Endometrium (tissue), 2 donors: ENCODE results near the gene CRTAC1.

ENCODE experiments used
- FAIRE-seq: peaks from 2 replicates; lab custom pipeline; 2012; peaks lifted over from hg19 to GRCh38; lab: Jason Lieb, UNC
- donor health status: control.
- donor health status: control.

Gene CRTAC1

DNA sequence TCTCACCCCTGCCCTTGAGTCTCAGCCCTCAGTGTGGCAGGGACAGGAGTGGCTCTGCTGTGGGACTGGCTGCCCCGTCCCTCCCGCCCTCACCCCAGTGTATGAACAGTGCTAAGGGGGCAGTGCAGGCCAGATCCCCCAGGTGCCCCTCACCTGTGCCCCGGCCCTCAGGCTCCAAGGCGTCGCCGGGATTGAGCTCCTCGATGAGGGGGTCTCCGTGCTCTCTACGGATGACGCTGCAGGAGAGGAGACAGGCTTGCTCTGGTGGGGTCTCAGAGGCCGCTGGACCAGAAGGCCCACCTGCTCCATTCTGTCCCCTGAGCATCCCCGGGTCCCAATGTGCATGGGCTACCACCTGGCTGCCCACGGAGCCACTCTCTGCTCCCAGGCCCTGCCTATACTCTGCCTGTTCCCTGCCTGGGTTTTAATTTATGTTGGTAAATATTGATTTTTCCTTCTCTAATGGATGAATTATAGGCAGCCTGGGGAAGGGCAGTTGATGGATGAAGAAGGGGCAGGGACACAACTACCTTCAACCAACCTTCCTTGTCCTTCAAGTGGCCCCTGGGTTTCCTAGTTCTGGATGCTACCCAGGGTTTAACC is 133.6 kb downstream of the CRTAC1 start:
- no peak for FAIRE-seq

DNA sequence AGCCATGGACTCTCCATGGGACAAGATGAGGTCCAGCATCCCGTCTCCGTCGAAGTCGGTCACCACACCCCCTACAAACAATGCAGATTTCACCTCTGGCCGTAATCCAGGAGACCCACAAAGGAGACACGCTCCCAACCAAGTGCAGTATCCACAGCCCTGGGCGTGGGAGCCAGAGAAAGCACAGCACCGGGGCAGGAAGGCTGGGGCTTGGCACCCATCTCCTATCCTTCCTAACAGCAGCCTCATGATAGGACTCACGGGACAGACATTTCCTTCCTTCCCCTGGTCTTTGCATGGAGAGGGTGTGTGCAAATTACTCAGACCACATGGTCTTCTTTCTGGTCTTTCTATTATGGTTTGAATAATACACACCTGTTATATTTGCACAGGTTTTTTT is 134.5 kb downstream of the CRTAC1 start:
- no peak for FAIRE-seq

DNA sequence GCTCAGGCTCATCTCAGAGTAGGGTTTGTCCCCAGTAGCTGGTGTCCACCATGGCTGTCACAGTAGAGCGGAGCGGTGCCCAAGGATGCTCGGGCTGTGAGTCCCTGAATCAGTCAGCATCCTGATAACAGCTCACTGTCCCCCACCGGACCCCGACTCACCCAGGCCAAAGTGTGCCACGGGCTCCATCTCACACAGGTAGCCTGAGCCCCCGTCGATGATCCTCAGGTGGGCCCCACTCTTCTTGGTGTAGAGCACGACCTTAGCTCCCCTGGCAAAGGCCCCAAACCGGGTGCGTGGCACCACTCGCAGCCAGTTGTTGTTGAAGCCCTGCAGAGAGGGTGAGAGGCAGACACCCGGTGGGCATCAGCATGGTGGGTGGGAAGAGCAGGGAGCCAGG is 135.3 kb downstream of the CRTAC1 start:
- no peak for FAIRE-seq

DNA sequence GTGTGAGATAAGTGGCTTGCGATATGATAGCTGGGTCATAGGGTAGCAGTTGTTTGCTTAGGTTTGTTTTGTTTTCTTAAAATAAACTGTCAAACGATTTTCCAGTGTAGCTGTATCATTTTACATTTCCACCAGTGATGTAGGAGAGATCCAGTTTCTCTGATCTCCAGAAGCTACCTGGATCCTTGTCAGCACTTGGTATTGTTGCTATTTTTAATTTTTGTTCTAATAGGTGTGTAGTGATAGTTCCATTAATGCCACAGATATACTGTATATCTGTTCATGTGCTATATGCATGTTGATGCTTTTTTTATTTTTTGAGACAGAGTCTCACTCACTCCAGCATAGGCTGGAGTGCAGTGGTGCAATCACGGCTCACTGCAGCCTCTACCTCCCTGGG is 136.3 kb downstream of the CRTAC1 start:
- no peak for FAIRE-seq

DNA sequence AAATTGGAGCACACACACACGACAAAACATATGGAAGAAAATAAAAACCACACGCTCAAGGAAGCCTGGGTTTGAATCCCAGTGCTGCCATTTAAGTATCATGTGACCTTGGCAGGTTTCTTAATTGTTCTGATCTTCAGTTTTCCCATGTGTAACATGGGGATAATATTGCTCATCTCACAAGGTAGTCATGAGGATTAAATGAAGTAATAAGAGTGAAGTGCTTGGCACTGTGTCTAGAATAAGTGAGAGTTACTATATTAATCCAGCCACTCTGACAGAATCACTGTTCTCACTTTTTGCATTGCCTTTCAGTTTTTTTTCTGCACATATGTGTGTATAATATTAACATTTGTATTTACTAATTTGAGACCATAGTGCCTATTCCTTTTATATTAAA is 137.5 kb downstream of the CRTAC1 start:
- FAIRE-seq, result no peak

DNA sequence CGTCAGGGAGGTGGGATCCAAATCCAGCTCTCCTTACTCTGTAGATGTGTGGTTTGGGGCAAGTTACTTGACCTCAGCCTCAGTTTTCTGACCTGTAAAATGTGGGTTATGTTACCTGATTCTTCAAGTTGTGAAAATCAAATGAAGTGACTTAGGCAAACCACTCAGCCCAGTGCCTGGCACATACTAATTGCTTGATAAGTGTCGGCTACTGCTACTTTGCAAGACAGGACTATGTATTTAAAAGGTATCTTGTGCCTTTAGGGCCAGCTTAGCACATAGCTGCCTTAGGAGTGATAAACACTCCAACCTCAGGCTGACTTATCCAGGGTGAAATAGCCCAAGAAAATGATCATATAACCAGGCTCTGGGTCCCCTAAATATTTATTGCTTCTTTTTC is 137.9 kb downstream of the CRTAC1 start:
- FAIRE-seq, result no peak

DNA sequence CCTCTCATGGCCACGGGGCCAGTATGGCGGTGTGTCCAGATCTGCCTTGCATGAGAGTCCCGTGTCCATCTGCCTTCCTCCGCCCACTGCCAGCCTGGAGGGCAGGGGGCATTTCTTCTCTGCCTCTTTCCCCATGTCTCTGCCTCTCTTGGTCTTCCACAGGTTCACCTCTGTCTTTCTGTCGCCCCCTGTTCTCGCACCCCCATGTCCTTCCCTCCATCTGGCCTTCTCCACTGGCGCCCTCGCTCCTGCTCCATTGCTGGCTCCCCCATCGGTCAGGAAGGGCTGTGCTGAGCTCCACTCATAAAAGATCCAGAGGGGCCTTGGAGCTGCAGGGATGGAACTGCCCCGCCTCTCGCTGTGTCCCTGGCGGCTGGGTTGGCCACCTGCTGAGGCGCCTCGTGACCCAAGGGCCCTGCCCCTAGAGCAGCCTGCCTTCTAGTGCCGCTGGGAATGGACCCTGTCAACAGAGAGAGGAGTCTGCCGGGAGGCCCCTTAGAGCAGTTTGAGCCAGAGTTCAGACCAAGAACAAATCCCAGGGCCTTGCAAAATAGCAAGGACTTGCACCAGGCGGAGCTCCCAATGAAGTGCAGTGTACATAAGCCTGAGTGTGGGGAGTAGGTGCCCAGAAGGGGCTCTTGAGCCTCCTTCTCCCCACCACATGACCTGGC is 138.8 kb downstream of the CRTAC1 start:
- FAIRE-seq, result no peak

DNA sequence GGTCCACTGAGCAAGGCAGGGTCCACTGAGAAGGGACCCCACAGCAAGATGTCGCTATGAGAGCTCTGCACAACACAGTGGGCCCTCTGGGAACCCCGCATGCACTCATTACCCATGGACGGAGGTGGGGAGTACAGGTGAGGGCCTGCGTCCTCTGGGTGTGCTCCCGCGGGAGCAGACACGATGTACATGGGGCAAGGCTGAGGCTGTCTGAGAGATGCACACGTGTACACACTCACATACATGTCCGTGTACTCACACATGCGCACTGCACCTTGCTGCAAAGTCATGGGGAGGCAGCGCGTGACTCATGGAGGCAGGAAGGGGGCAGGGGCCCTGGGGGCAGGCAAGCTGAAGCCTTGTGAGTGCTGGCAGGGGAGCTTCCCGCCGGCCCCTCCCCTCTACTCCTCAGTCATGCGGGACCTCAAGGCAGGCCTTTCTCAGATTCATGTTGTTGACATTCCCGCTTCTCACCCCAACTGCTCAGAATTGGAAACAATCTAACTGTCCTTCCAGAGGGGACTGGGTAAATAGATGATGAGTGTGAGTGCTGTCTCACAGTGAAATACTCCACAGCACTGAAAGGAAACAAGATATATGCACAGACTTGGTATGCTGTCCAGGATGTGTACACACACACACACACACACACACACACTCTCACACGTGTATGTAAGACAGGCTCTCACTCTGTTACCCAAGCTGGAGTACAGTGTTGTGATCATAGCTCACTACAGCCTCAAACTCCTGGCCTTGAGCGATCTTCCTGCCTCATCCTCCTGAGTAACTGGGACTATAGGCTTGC is 140.8 kb downstream of the CRTAC1 start:
- no peak for FAIRE-seq

DNA sequence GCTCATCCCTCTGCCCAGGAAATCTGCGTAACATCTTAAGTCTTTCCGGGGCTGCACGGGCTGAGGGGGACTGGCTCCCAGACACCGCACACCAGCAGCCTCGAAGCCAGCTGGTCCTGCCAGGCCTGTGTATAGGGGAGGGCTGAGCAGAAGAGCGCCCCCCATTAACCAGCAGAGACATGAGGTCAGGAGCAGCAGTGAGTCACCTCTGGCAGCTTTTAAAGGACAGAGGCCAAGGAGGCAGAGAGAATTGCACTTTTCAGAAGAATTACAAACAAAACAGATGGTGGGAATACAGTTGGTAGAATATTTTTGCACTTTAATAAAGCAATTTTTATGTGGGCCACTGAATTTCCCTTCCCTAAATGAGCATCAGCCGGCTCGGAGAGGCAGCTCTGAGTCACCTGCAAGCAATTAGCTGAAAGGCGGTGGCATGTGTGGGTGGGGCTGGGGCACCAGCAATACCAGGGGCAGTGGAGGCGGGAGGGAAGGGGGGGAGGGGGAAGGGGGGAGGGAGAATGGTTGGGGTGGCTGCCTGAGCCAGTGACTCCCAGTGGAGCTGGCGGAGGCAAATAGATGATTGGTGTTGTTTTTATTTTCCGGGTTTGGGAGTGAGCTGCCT is 141.7 kb downstream of the CRTAC1 start:
- FAIRE-seq, result no peak

DNA sequence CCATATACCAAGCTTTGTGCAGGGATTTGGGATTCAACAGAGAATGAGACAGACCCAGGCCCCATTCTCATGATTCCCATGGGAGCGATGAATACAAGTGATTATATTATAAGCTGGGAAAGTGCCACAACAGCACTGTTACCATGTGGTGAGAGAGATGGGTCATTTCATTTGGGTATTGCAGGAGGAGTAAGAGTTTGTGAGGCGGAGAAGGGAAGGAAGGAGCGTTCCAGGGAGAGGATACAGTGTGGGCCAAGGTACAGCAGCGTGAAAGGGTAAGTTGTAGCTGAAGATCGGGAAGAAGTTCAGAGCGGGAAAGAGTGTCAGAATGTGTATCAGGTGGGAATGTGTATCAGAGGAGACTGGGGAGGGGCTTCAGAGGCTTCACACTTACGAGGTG is 142.3 kb downstream of the CRTAC1 start:
- no peak for FAIRE-seq

DNA sequence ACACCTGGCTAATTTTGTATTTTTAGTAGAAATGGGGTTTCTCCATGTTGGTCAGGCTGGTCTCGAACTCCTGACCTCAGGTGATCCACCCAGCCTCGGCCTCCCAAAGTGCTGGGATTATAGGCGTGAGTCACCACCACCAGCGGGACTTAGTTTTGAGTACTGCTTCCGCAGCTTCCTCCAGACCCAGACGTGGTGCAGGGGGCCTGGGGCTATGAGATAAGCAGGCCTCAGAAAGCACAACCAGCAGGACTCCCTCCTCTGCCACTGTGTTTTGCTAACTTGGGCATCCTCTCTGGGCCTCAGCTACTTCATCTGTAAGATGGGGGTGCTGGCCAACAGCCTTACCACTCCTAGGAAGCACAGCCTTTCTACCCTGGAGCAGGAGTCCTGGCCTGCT is 143.0 kb downstream of the CRTAC1 start:
- FAIRE-seq, result no peak

DNA sequence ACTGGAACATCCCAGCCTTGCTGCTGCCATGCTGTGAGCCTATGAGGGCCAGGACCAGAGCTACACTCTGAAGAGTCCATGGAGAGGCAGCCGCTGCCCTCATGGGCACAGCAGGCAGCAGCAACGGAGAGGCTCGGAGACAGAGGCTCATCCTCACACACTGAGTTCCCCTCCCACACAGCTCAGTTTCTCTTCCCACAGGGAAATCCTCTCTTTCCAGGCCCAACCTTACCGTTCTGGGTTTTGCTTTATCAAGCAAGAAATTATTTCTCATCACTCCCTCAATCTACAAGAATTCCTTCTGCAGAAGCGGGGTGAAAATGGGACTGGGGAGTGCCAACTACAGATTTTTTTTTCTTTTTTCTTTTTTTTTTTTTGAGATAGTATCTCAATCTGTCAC is 144.1 kb downstream of the CRTAC1 start:
- FAIRE-seq, result no peak

DNA sequence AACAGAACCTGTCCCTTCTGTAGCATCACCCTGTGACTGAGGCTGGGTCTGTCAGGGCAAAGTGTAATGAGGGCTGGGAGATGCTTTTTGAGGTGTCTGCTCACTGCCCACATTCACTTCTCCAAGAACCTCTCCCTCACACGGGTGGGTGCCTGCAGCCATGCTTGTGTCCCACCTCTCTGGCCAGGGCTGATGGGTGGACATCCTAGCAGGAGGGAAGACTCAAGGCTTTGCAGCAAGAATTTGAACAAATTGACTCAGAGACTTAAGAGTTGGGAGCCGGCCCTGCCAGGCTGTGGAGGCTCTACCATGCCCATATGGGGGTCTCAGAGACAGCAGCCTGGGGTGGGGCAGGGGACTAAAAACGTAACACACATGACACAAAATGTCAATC is 147.3 kb downstream of the CRTAC1 start:
- FAIRE-seq, result no peak

DNA sequence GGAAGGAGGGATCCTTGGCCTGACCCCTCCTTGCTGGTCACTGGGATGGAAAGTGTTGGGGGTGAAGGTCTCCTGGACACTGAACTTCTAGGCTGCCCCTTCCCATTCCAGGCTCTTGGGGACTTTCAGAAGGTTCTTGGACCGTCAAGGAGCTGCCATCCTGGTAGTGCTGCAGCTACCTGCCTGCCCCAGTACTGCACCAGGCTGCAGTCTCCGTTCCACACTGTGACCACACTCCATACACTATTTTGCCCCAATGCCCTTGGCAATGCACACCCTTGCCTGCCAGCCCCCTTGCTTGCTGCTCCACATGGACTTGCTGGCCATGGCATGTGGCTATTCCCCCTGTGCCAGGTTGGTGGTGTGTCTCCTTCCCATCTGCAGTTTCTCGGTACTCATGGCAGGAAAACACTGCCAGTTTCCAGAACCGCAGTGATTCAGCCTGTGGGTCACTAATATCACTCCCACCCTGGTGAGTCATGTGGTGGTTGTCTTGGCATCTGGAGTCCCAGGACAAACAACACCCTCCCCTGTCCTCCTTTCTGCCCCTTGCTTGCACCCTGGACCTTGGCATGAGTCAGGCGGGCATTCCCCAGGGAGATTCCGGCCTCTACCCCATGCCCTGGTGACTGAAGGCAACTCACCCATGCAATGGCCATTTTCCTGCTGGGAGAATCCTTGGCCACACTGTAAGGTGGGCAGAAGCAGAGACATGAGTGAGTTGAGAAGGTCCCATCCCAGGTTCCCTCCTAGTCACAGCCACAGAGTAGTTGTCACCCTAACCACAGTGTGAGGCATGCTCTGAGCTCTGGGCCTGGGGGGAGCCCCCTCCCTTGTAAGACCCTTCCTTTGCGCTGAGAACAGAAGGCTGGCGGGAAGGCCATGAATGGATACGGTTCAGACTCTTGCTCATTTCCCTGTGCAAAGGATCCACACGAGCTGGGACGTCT is 148.0 kb downstream of the CRTAC1 start:
- FAIRE-seq, result no peak

DNA sequence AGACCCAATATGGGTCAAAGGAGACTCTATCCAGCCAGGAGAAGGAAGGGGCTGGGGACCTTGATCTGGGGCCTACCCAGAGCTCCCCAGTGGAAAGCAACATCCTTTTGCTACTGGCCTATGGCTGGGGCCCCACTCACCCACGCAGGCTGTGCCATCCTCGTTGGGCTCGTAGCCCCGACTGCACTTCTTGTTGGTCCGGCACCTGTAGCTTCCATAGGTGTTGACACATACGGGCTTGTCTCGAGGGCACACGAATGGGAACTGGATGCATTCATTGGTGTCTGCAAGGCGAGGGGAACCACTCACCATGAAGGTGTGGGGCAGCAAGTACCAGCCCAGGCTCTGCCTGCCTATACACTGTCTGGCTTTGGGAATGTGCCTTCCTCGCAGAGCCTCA is 150.3 kb downstream of the CRTAC1 start:
- FAIRE-seq, result no peak

DNA sequence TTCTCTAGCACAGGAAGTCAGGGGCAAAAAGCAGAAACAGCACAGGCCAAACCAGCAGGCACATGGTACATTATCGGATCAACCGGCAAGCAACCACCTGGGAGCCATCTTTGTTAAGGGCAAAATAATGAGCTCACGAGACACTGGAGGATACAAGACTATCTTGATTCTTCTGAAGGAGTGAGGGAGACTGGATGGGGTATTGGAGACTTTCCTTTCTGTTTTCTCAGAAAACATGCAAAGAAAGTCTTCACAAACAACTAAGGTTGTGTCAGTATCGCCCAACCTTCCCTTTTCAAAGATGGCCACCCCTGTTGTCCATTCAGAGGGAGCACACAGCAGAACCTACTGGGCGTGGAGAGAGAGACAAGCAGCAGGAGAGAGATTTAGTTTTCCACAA is 151.2 kb downstream of the CRTAC1 start:
- FAIRE-seq, result no peak

DNA sequence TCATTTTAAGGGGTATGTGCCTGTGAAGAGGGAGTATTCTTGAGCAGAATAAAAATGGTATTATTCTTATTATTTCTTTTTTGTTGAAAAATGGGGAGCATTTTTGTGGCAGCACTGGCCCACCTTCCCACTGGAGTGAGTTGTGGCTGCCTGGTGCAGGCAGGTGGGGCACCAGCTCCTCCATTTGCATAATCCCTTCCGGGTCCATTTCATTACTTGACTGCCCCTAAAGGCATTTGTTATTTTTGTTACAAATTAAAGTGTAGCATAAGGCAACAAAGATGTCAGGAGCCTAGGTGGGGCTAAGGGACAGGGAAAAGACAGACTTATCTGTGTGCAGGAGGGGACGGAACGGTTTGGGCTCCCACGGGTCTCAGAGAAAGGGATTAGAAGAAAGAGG is 154.0 kb downstream of the CRTAC1 start:
- FAIRE-seq, result no peak

DNA sequence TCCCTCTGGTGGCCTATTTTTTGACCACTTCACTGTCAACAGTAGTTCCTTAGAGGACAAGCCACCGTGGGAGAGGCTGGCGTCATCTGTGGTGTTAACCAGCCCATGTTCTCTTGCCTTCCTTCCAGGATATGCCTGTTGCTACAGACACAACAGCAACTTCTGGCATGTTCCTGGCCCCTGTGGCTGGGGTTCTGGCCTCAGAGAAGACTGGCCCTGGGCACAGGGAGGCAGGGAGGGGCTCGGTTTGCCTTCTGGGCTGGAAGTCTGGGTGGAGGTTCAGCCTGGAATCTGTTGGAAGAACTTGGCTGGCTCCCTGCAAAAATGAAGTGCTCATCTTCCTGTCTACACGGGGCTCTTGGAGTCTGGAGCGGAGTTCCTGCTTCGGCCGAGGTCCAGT is 155.0 kb downstream of the CRTAC1 start:
- FAIRE-seq, result no peak

DNA sequence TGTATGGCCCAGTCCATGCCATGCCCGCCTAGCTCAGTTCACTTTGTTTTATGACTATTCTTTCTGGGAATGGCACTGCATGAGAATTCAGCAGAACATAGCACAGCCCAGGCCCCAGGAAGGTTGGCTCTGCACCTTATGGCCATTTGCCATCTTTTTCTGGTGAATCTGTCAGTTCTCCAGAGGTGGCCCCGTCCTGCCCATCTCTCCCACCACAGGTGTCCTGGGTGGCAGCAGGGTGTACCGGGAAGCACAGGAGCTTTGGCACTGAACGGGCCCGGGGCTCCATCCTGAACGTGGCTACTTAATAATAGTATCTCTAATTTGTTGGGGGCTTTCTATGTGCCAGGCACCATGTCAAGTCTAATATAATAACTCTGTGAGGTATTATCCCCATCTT is 156.1 kb downstream of the CRTAC1 start:
- no peak for FAIRE-seq

DNA sequence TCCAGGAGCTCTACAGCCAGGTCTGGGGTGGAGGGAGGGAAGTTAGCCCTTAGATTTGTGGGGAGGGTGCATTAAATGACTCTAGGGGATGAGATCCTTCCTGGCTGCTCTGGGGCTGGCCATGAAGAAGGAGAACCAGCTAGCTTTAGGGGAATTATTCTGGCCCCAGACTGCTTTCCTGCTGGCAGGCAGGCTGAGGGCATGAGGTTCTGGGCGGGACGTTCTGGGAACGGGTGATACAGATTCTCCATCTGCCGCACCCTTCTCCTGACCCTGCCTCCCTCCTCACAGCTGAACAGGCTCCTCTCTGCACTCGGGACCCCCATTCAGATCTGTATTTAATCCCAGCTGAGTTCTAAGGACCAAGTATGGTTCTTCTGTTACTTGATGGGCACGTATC is 156.9 kb downstream of the CRTAC1 start:
- no peak for FAIRE-seq

DNA sequence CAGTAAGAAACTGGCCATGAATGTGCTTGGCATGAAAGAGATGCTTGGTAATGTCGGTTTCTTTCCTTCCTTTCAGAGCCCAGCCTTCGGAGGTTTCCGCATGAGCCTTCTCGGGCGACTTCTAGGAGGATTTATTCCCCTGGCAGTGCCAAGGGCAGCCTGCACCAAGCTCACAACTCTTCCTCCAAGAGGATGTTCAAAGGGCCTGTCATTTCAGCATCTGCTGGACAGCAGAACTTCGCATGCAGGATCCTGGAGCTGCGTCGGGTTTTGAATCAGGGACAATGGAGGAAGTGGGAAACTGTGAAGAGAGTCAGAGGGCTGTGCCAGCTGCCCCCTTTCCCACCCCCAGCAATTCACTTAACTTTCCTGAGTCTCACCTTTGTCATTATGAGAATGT is 159.4 kb downstream of the CRTAC1 start:
- no peak for FAIRE-seq
